ENCODE measurements around the gene PLXNA1.

The PLXNA1 gene

GRCh38 chr3:126952983-126953660 lies 29.8 kb upstream of the PLXNA1 start:
- DNase-seq (ENCODE audit: low read depth), result no peak

GRCh38 chr3:126954141-126954842 lies 28.6 kb upstream of the PLXNA1 start:
- DNase-seq (ENCODE audit: low read depth), result no peak

DNA sequence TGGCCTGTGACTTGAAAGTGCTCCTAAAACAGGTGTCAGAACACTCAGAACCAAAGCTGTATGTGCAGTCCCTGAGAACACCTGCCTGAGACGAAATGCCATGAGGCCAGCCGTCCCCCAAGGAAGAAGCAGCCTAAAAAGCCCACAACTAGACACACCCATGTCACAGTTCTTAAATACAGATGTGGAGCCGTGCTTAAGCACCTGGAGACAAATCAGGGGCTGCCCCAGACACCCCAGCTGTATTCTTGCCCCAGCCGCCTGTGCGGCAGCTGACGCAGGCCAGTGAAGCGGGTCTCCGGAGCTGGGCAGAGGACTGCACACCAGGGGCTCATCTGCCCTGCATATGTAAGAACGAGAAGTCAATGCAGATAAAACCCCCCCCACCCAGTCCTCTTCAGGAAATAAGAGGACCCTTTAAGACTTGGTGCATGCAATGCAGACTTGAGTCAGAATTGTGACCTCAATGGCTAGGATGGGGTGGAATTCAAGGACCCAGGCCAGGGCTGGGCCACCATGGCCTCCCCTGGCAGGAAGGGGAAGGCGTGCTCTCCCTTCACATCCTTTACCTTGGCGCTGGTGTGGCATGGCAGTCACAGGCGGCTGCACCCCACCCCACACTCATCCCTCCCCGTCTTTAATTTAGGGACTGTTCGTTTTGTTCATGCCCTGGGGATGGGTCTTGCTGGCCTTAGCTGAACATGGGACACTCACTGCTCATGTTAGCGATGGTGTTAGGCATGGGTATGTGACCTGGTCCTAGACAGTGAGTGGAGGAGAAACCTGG lies 27.7 kb upstream of the PLXNA1 start:
- no peak for DNase-seq (ENCODE audit: low read depth)

DNA sequence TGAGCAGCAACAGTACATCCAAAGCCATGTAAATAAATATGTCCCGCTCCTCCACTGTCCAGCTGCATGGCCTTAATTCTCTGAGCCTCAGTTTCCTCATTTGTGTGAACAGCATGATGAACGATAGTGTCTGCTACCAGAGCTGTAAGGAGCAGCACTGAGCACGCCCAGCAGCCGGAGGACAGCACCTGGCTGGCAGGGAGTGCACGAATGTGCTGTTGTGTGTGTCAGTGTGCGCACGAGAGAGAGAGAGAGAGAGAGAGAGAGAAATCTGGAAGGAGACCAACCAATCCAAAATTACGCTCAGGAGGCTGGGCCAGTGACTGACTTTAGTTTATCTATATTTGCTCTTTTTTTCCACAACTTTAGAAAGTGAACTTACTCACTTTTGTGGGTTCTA lies 26.6 kb upstream of the PLXNA1 start:
- DNase-seq (ENCODE audit: low read depth), result no peak

- DNase-seq (ENCODE audit: low read depth), result no peak
These were observed 25.9 kb upstream of the PLXNA1 start for GRCh38 chr3:126956866-126957650.

GRCh38 chr3:126957776-126958637 lies 24.9 kb upstream of the PLXNA1 start:
- DNase-seq (ENCODE audit: low read depth), result no peak

DNA sequence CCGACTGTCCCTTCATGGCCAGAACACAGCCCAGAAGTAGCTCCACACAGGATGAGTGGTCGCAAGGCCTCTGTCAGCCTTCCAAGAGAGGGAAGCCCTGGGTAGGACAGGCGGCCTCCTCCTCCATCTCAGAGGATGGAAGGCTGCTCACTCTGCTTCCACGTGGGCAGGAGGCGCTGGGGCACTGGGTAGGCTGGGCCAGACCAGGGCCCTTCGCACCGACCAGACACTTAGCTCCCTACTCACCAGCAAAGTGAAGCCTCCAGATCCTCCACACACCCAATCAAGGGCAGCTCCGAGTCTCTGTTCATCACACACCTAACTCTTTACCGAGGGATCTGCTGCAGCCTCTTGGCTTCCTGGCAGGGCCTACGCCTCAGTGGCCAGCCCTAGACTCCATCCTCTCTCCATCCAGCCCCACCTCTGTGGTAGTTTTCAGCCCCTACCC lies 24.3 kb upstream of the PLXNA1 start:
- no peak for DNase-seq (ENCODE audit: low read depth)

DNA sequence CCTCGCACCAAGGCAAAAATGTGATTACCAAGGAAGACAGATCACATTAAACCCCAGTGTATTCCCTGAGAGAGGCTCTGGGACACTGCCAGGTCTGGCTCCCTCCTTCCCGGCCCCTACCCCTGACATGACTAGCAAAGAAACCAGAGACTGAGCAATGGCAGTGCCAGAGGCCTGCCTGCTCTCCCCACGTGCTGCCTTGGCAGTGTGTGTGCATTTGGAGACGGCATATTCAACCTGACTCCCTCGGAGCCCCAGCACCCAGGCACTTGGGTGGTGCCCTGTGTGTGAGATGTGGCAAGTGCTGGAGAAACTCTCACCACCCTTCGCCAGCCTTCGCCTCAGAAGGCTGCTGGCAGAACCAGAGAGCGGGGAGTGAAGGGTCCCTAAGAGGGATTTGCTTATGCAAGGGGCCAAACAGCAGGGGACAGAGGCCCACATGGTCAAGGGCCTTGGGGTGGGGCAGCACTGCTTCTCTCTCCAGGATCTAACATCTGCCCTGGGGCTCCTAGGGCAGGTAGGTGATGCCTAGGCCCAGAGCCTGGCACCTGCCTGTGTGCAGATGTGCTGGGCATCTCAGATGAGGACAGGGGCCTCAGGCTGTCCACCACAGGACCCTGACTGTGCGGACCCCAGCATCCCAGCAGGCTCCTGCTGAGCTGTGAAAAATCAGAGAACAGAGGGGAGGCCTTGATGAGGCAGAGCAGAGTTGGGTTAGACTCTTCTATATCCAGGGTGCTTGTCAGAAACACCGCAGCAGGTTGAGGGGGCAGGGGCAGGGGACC lies 23.6 kb upstream of the PLXNA1 start:
- DNase-seq (ENCODE audit: low read depth), result no peak

DNA sequence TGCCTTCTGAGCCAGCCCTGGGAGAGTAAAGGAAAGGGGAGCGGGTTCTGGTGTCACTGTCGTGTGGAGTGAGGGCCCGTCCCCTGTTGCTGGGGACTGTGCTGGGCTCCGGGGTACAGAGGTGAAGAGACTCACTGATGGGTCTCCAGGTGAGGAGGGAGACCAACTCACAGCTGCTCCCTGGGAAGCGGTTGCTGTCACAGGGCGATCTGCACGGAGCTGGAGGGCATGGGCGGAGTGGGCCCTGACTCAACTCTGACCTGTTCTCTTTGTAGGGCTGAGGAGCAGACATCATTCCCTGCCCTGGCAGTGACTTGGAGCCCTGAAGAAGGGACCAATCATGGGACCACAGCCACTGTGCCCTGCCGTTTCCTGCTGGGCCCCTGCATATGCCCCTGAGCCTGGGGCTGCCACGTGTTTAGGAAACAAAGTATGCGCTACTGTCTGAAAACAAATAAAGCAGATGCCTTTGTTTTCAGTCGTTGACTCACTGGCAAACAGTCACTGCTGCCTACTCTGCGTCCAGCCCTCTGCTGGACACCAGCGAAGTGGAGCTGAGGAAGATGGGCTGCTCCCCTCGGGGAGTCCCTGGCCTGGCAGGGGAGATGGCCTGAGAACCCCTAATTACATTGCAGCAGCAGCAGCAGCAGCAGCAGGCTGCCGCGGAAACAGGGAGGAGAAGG lies 22.9 kb upstream of the PLXNA1 start:
- DNase-seq (ENCODE audit: low read depth), result no peak

DNA sequence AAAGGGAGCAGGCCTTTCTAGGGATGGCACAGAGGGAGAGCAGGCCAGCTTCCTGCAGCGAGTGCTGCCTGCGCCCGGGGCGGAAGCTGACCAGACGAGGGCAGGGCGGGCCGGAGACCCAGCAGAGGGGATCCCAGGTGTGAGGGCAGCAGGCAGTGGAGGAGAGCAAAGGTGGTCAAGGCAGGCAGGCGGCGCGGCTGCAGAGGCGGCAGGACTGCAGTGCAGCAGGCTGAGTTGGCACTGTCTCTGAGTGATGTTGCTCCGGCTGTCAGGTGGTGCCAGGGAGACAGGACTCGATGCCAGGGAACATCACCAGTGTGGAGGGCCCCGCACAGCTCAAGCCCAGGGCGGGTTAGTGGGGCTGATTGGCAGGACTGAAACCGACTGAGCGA lies 22.3 kb upstream of the PLXNA1 start:
- DNase-seq (ENCODE audit: low read depth), result no peak

DNA sequence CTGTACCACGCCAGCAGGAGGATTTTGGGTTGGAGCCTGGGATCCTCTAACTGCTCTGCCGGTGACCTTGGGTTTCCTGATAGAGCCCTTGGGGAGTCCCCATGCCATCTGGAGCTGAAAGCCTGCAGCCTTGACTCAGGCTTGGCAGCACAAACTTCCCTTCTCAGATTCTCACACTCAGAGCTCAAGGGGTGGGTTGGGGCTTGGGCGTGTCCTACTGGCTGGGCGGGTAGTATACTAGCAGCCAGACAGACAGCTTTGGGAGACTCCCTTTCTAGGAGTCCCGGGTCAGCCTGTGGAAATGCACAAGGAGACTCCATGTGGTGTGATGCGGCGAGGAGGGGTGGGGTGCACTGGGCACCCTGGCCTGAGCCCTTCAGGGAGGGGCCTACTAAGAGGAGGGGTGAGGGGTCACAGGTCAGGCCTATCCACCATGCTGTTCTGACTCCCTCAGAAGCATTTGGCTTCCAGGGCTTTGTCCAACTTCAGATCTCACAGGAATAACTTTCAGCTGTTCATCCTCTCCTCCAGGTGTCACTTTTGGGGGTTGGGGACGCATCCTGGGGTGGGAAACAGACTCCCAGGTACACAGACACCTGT lies 21.6 kb upstream of the PLXNA1 start:
- DNase-seq (ENCODE audit: low read depth), result no peak

GRCh38 chr3:126961791-126962461 lies 21.0 kb upstream of the PLXNA1 start:
- no peak for DNase-seq (ENCODE audit: low read depth)

DNA sequence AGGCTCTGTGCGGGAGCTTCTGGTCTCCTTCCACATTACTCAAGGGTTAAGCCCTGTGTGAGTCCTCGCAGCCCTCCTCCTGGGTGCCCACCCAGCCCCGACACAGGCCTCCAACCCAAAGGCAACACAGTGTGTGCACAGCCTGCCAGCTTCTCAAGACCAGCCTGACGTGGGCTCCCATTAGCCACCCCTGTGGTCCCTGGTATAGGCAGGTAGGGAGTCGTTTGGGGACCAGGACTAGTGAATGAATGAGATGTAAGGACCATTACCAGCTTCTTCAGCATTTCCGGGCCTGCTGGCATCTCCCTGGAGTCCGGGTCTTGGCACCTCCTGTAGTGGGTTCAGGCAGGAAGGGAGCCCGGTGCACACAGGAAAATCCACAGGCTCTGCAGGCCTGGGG lies 20.2 kb upstream of the PLXNA1 start:
- DNase-seq (ENCODE audit: low read depth), result no peak

DNA sequence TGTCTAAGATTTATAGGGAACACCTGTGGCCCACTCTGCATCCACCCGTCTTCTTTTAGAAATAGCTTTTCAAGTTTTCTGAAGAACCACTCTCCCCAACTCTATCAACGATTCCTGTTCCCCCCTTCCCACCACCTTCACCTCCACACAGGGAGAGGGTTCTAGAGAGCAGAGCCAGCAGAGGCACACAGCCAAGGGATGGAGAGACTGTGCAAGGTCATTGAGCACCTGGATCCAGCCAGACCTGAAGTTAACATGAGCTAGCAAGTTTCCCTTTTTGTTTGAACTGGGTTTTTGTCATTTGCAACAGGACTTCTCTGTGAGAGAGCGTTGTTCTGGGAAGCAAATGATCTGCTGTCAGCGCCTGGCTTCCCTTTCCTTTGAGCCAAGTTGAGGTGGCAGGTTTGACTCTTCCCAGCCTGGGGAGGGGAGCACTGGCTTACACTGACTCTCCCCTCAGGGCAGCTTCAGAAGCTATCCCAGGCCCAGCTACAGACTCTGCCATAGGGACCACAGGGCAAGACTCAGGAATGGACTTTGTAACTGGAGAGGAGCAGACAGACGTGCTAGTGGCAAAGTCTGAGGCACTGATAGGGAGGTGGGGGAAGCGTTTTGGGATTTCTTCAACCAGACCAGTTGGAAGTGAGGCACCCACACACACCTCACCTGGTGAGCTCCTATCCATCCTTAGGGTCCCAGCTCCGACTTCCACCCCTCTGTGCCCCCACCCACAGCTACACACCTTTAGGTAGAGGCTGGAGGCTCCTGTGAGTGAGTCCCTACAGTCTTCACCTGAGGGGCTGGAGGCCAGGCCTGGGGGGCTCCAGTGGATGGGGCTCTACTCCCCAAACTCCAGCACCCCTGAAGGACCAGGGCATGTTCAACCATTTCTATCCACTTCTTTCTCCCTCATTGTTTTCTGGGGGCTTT lies 19.4 kb upstream of the PLXNA1 start:
- no peak for DNase-seq (ENCODE audit: low read depth)

DNA sequence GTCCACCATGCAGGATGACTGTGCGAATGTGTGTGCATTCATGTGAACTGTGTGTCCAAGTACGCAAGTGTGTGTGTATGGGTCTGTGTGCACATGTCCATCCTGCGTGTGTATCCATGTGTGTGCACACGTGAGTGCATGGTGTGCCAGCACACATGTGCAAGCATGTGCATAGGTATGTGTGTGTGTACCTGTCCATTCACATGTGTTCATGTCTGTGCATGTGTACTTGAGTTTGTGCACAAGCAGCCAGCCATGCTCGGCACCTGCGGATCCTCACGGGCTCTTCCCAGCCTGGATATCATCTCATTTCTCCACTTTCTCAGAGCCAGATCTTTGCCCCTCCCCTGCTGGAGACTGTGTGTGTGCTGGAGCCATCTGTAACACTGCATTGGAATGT lies 18.7 kb upstream of the PLXNA1 start:
- DNase-seq (ENCODE audit: low read depth), result no peak

GRCh38 chr3:126964950-126965349 lies 18.0 kb upstream of the PLXNA1 start:
- no peak for DNase-seq (ENCODE audit: low read depth)

GRCh38 chr3:126965526-126966080 lies 17.3 kb upstream of the PLXNA1 start:
- DNase-seq (ENCODE audit: low read depth), result no peak
